Lower leg skin (tissue), 4 donors: ENCODE measurements around the gene HABP2. TPM values are rescaled to one million over a fixed set of nuclear protein-coding genes. Genes with fewer than 3 reads are reported as not detected.
A peak's percentile ranks its signal among the peaks of the same experiment; 100 is the strongest.

Experiments used
- DNase-seq, 2 donors: peaks; one replicate each; pipeline ENCODE4 v3.0.0-alpha.2; 2019; ENCODE audit warnings: low spot score in 2 of 2
- H3K4me3 ChIP-seq: fragments of 200-600 bp; sonication (generic); 2 replicates; pipeline ENCODE4 v1.5.1; 2017; ENCODE audit warnings: mild to moderate bottlenecking, low read depth; ENCODE audit not compliant: poor library complexity, severe bottlenecking
- POLR2A ChIP-seq, 2 donors: fragments of 450-650 bp; IDR thresholded peaks; one replicate each; pipeline ENCODE4 v1.6.1; 2016 to 2017; ENCODE audit warnings: antibody characterized with exemption in 2 of 2, mild to moderate bottlenecking in 1 of 2, moderate library complexity in 1 of 2
- WGBS, 2 donors: methylation state at CpG; one replicate each; pipeline ENCODE4 v1.1.5; 2018; 5-methylcytosine and 5-hydroxymethylcytosine counted together
- intact Hi-C: fragments of 100-400 bp; cut with DNase I; formaldehyde crosslinking; loops from one replicate; pipeline ENCODE4 v1.15.0; 2023; ENCODE audit warnings: low total_unique reads
- total RNA-seq, 4 donors: library from RNA; depleted of rRNA; stranded (reverse); fragments of >200 nt; gene quantifications; one replicate each; pipeline ENCODE4 v1.1.0, GENCODE V29; 2016
- TF ChIP-seq, protein P1 (sequence below), 3 donors: fragments of 450-650 bp; IDR thresholded peaks; one replicate each; pipeline ENCODE4 v1.5.1; 2016; ENCODE audit warnings: antibody characterized with exemption in 3 of 3, mild to moderate bottlenecking in 3 of 3, moderate library complexity in 2 of 3

HABP2 gene
- total RNA-seq, 4 donors from 2014 or later, result 0.10 TPM; not detected in 3

DNA sequence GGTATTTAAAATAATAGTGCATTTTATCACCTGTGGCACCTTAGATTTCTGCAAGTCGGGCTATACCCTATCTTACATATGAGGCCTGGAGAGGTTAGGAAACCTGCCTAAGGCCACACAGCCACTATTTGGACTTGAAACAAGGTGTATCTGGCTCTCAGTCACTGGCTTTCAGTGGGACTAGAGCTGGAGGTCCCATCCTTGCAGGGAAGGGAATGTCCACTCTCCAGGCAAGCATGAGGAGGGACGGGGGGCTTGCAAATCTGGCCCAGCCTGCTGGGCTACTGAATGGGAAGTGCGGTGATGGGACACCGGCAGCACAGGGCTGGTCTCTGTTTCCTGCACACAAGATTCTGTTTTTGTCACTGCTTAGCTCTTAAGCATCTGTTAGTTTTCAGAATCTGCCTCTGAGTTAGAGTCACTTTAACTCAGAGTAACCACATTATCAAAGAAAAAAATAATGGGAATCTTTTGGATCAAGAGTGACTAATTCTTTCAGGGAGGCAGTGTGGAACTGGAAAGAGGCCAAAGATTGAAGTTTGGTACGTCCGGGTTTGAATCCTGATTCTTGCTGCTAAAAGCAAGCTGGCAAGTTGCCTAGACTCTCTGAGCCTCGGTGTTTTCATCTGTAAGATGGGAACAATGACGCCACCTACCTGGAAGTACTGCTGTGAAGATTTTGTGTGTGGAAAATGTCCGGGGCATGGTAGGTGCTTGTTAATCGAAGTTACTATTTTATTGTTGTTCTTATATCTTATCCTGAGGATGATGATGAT lies 33.8 kb upstream of the HABP2 start:
- TF ChIP-seq, protein P1, sequence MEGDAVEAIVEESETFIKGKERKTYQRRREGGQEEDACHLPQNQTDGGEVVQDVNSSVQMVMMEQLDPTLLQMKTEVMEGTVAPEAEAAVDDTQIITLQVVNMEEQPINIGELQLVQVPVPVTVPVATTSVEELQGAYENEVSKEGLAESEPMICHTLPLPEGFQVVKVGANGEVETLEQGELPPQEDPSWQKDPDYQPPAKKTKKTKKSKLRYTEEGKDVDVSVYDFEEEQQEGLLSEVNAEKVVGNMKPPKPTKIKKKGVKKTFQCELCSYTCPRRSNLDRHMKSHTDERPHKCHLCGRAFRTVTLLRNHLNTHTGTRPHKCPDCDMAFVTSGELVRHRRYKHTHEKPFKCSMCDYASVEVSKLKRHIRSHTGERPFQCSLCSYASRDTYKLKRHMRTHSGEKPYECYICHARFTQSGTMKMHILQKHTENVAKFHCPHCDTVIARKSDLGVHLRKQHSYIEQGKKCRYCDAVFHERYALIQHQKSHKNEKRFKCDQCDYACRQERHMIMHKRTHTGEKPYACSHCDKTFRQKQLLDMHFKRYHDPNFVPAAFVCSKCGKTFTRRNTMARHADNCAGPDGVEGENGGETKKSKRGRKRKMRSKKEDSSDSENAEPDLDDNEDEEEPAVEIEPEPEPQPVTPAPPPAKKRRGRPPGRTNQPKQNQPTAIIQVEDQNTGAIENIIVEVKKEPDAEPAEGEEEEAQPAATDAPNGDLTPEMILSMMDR (IDR thresholded peaks at IDR 0.05), result no peak
- no peak for TF ChIP-seq POLR2A (IDR thresholded peaks at IDR 0.05)
- DNase-seq, result peak in 1 of 2 donors; percentile 28
- H3K4me3 ChIP-seq, result no peak overlapping the region
- 73% methylated on average over 10 of the region's 10 CpGs for WGBS, 2 donors
- intact Hi-C loops, result no loop called here

DNA sequence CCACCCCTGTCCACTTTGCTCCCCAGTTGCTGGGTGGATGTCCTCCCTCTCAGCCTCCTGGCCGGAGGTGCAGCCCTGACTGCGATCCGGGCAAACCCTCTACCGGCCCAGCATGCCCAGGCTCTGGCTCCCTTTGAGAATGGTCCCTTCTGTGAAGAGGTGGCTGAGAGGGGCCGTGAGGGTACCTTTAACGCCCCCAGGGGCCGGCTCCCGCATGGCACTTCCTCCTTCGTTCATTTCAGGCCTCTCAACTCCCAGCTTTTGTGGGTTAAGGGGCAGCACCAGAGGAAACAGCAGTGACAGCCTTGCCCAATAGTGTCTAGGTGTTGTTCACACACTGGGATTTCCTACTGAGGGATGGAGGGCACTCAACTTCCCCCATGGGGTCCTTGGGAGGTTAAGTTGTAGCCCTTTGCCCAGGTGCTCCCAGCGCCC lies 33.2 kb upstream of the HABP2 start:
- WGBS, 2 donors, result 86% methylated on average over 10 of the region's 10 CpGs
- DNase-seq, result peak in 1 of 2 donors; percentile 82
- TF ChIP-seq, protein P1 (IDR thresholded peaks at IDR 0.05), result no peak
- TF ChIP-seq POLR2A (IDR thresholded peaks at IDR 0.05), result no peak
- intact Hi-C loops, result no loop called here
- no peak overlapping the region for H3K4me3 ChIP-seq

DNA sequence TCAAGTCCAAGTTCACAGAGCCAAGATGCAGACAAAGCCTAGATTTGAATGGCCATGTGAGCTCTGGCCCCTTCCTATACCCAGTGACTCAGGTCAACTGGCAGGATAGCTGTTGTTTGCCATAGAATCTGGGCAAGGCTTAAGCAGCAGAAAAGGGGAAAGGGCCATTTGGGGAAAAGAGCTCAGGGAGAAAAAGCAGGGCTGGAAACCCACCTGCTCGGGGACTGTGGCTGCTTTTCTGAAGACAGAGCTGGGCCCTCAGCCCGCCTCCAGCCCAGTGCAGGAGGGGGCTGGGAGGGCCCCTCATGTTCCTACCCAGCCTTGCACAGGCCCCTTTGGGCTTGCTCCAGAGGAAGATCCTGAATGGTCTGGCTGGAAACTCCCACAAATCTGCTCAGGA lies 32.6 kb upstream of the HABP2 start:
- DNase-seq, result peak in 1 of 2 donors; percentile 49
- H3K4me3 ChIP-seq, result no peak overlapping the region
- WGBS, 2 donors, result 86 to 87% methylated on average over 2 of the region's 2 CpGs
- TF ChIP-seq, protein P1 (IDR thresholded peaks at IDR 0.05), result no peak
- no peak for TF ChIP-seq POLR2A (IDR thresholded peaks at IDR 0.05)
- intact Hi-C loops, result no loop called here

DNA sequence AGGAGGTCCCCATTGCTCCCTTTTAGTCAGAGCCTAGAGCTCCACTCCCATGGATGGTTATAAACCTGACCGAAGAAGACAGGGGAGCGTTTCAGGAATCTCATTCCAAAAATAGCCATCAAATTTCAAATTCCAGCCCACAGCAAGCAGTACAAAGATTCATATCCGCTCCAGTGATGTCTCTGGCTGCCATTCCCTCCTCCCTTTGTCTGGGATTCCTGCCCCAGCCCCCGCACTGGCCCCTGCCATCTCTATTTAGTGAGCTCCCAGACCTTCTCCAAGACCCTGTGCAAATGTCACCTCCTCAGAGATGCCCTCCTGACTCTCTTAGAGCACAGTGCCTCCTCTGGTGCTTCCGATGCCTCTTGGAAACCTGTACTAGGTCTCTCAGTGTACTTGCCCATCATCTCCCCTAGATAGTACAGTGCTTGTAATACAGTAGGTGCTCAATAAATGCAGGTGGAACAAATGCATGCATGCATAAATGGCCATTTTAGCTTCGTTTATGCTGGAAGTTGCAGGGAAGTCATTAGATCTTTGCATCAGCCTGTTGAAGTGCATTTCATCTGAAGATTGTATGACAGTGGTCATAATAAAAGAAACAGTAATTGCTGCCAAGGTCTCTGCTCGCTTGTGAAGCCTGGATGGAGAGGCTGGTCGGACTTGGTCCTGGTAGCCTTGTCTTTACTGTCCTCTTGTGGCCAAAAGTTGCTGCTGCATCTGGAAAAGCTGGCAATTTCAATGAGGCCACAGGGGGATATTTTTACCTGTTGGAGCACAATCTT lies 32.0 kb upstream of the HABP2 start:
- intact Hi-C loops, result no loop called here
- no peak overlapping the region for H3K4me3 ChIP-seq
- WGBS, 2 donors, result 50 to 54% methylated on average over 8 of the region's 8 CpGs
- TF ChIP-seq POLR2A (IDR thresholded peaks at IDR 0.05), result no peak
- TF ChIP-seq, protein P1 (IDR thresholded peaks at IDR 0.05), result peak in 2 of 3 donors; percentile 65 to 84
- DNase-seq, result peak; percentile 66 to 92

DNA sequence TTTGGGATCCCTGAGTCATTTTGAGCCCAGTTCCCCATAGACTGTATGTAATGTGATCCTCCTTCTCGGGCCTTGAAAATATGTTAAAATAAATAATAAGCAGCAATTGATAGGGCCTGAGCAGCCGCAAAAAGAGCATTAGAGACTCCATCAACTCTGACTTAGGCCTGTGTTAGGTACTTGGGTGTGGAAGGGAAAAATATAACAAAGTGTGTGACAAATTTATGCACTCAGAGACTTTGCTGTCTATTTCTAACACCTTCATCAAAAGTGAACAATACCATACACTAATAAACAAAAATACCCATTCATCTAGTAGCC lies 31.4 kb upstream of the HABP2 start:
- no peak overlapping the region for H3K4me3 ChIP-seq
- intact Hi-C loops, result no loop called here
- DNase-seq, result peak in 1 of 2 donors; percentile 10
- WGBS, 2 donors, result 53 to 60% methylated on average over 2 of the region's 2 CpGs
- TF ChIP-seq POLR2A (IDR thresholded peaks at IDR 0.05), result no peak
- TF ChIP-seq, protein P1 (IDR thresholded peaks at IDR 0.05), result no peak
